Measurements from ENCODE around the gene AOAH.

- TF ChIP-seq POLR2A (IDR thresholded peaks at IDR 0.05; ENCODE audit: low read depth, low read length), result no peak
- TF ChIP-seq POLR2AphosphoS5 (IDR thresholded peaks at IDR 0.05; ENCODE audit: low read depth, low read length), result no peak
- no peak for TF ChIP-seq POU2F2 (IDR thresholded peaks at IDR 0.05; ENCODE audit: low read depth, low read length)
- TF ChIP-seq TAF1 (IDR thresholded peaks at IDR 0.05; ENCODE audit: low read depth, low read length), result no peak
These were observed 226.5 kb downstream of the AOAH start for GRCh38 chr7:36497775-36498174.
